K562 (cell line): Measurements from ENCODE around the gene LAG3. TPM values are rescaled to one million over a fixed set of nuclear protein-coding genes. Genes with fewer than 3 reads are reported as not detected.

Experiments
- BMI1 ChIP-seq: fragments of 150-350 bp; IDR thresholded peaks from 2 replicates; pipeline ENCODE4 v1.6.1; 2014; ENCODE audit warnings: low read length
- CHD7 ChIP-seq: fragments of 200-600 bp; sonication (generic); IDR thresholded peaks from one replicate; pipeline ENCODE4 v1.6.1; 2012; ENCODE audit warnings: mild to moderate bottlenecking, low read depth, low read length, inconsistent platforms
- FOXJ2 ChIP-seq: fragments of 200-800 bp; sonication (Bioruptor generic); IDR thresholded peaks from 2 replicates; pipeline ENCODE4 v1.6.1; 2016; ENCODE audit warnings: missing genetic modification characterization, missing compliant biosample characterization
- KLF16 ChIP-seq: IDR thresholded peaks from 2 replicates; pipeline ENCODE4 v1.6.1; 2016; ENCODE audit warnings: antibody characterized with exemption
- MAX ChIP-seq: sonication (generic); formaldehyde crosslinking; IDR thresholded peaks from 2 replicates; pipeline ENCODE4 v1.9.0; 2022; ENCODE audit warnings: mild to moderate bottlenecking, missing genetic modification reagents
- PHF20 ChIP-seq: fragments of 450-650 bp; IDR thresholded peaks from 2 replicates; pipeline ENCODE4 v1.6.1; 2018; ENCODE audit not compliant: partially characterized antibody
- RAD51 ChIP-seq: fragments of 450-650 bp; IDR thresholded peaks from 2 replicates; pipeline ENCODE4 v1.7.1; 2016; ENCODE audit warnings: low read depth, mild to moderate bottlenecking, borderline replicate concordance
- RBM14 ChIP-seq: fragments of 200-400 bp; formaldehyde crosslinking; IDR thresholded peaks from 2 replicates; pipeline ENCODE4 v1.6.1; 2018; ENCODE audit warnings: low read depth, mild to moderate bottlenecking, low read length, moderate library complexity, borderline replicate concordance; ENCODE audit not compliant: insufficient read depth
- RERE ChIP-seq: sonication (generic); formaldehyde crosslinking; IDR thresholded peaks from 2 replicates; pipeline ENCODE4 v1.8.0; 2023; ENCODE audit warnings: missing genetic modification reagents, mild to moderate bottlenecking, borderline replicate concordance
- ZC3H11A ChIP-seq: IDR thresholded peaks from 2 replicates; pipeline ENCODE4 v1.6.1; 2012; ENCODE audit warnings: low read depth, low read length, improper control_type of control experiment
- polyA plus RNA-seq, 8 experiments: library from polyadenylated mRNA; depleted of rRNA in 4 of 8; stranded (reverse) in 5 of 8; unstranded in 3 of 8; fragments of >200 nt; fragmentation: Nextera tagmentation in 2 of 8; fragmentation: Illumina TruSeq in 1 of 8; extraction: Ambion mirVana in 2 of 8; extraction: Trizol in 1 of 8; gene quantifications; 2 replicates each; pipeline versions ENCODE4 v1.2.1 to v1.2.3, GENCODE V29; 2011 to 2014; ENCODE audit warnings: inconsistent platforms in 1 of 8, missing spikeins in 1 of 8
- total RNA-seq, 7 experiments: library from RNA; depleted of rRNA in 6 of 7; stranded (reverse); fragments of >200 nt in 6 of 7; fragmentation: Illumina TruSeq in 2 of 7; extraction: Trizol in 2 of 7; gene quantifications; 2 replicates each; pipeline versions ENCODE4 v1.2.1 to v1.2.3, GENCODE V29; 2011 to 2021; ENCODE audit warnings: low replicate concordance in 1 of 7

Gene LAG3
- total and polyA plus RNA-seq, 9 of the 15 experiments (the other 6 are each of a cell fraction or from before 2014, with no cell fraction given), result 0.07 to 0.66 (median 0.09) TPM; not detected in 1

GRCh38 chr12:6723607-6724408 lies 48.5 kb upstream of the LAG3 start, which contains the start of gene COPS7A (continued):
- TF ChIP-seq RERE, result no peak
- peak; percentile 96 for TF ChIP-seq MAX (CRISPR knock-in tag)
- no peak for TF ChIP-seq RBM14
- TF ChIP-seq ZC3H11A, result no peak
- peak; percentile 97 for TF ChIP-seq RAD51
- TF ChIP-seq FOXJ2, result peak; percentile 71; the same call in 1 of the 2 replicates
- no peak for TF ChIP-seq CHD7
- no peak for TF ChIP-seq BMI1
- TF ChIP-seq KLF16, result no peak
- TF ChIP-seq PHF20, result peak; percentile 84
